Hepatocyte (in vitro differentiated cells): ENCODE measurements around the gene TMEM25. TPM values are rescaled to one million over a fixed set of nuclear protein-coding genes. Genes with fewer than 3 reads are reported as not detected.

Experiments
- DNase-seq: peaks from one replicate; pipeline ENCODE4 v3.0.0-alpha.2; 2016; ENCODE audit warnings: low spot score
- H2AFZ ChIP-seq: fragments of 200-600 bp; sonication (generic); 2 replicates; pipeline ENCODE4 v1.6.0; 2016; ENCODE audit warnings: antibody characterized with exemption, mild to moderate bottlenecking
- H3K27ac ChIP-seq: fragments of 200-600 bp; sonication (generic); 2 replicates; pipeline ENCODE4 v1.5.1; 2016; ENCODE audit warnings: mild to moderate bottlenecking
- H3K27me3 ChIP-seq: fragments of 200-600 bp; sonication (generic); 2 replicates; pipeline ENCODE4 v1.6.1; 2016
- H3K36me3 ChIP-seq: fragments of 200-600 bp; sonication (generic); replicated peaks from 2 replicates; pipeline ENCODE4 v1.5.1; 2016; ENCODE audit warnings: low read depth; ENCODE audit not compliant: insufficient read depth
- H3K4me1 ChIP-seq: fragments of 200-600 bp; sonication (generic); 2 replicates; pipeline ENCODE4 v1.5.1; 2016; ENCODE audit warnings: mild to moderate bottlenecking, moderate library complexity; ENCODE audit not compliant: insufficient read depth
- H3K4me2 ChIP-seq: fragments of 200-600 bp; sonication (generic); 2 replicates; pipeline ENCODE4 v1.6.0; 2016
- H3K4me3 ChIP-seq: fragments of 200-600 bp; sonication (generic); 2 replicates; pipeline ENCODE4 v1.5.1; 2016; ENCODE audit warnings: mild to moderate bottlenecking
- H3K79me2 ChIP-seq: fragments of 200-600 bp; sonication (generic); 2 replicates; pipeline ENCODE4 v1.6.0; 2017; ENCODE audit warnings: mild to moderate bottlenecking
- H3K9me2 ChIP-seq: fragments of 200-600 bp; sonication (generic); replicated peaks from 2 replicates; pipeline ENCODE4 v1.6.0; 2017; ENCODE audit warnings: mild to moderate bottlenecking; ENCODE audit not compliant: insufficient read depth
- H3K9me3 ChIP-seq: fragments of 200-600 bp; sonication (generic); 2 replicates; pipeline ENCODE4 v1.5.1; 2016; ENCODE audit warnings: low read depth, mild to moderate bottlenecking
- H4K20me1 ChIP-seq: fragments of 200-600 bp; sonication (generic); 2 replicates; pipeline ENCODE4 v1.6.0; 2016; ENCODE audit warnings: mild to moderate bottlenecking; ENCODE audit not compliant: insufficient read depth, poor library complexity, severe bottlenecking
- EZH2 ChIP-seq: fragments of 200-600 bp; sonication (generic); IDR thresholded peaks from 2 replicates; pipeline ENCODE4 v1.6.1; 2016; ENCODE audit warnings: antibody characterized with exemption, mild to moderate bottlenecking, borderline replicate concordance
- EZH2phosphoT487 ChIP-seq: fragments of 200-600 bp; sonication (generic); IDR thresholded peaks from one replicate; pipeline ENCODE4 v1.6.1; 2018; ENCODE audit warnings: antibody characterized with exemption, mild to moderate bottlenecking, low read depth, moderate library complexity; ENCODE audit not compliant: unreplicated experiment, severe bottlenecking
- WGBS: methylation state at CpG from one replicate; pipeline ENCODE4 v1.1.6; 2016; ENCODE audit warnings: low lambda C conversion rate; ENCODE audit errors: missing lambda C conversion rate; 5-methylcytosine and 5-hydroxymethylcytosine counted together
- polyA plus RNA-seq: library from polyadenylated mRNA; unstranded; fragments of >200 nt; fragmentation: Nextera tagmentation; extraction: Ambion mirVana; gene quantifications from 2 replicates; pipeline ENCODE4 v1.2.1, GENCODE V29; 2016
- total RNA-seq: library from RNA; depleted of rRNA; stranded (reverse); fragments of >200 nt; gene quantifications from 2 replicates; pipeline ENCODE4 v1.2.3, GENCODE V29; 2014
- TF ChIP-seq, protein P1 (sequence below): fragments of 200-600 bp; sonication (generic); IDR thresholded peaks from 2 replicates; pipeline ENCODE4 v1.5.1; 2016; ENCODE audit warnings: antibody characterized with exemption, mild to moderate bottlenecking; ENCODE audit not compliant: poor library complexity

The TMEM25 gene
- total and polyA plus RNA-seq, 2 experiments from 2014 or later: 32.3 to 42.9 TPM

DNA sequence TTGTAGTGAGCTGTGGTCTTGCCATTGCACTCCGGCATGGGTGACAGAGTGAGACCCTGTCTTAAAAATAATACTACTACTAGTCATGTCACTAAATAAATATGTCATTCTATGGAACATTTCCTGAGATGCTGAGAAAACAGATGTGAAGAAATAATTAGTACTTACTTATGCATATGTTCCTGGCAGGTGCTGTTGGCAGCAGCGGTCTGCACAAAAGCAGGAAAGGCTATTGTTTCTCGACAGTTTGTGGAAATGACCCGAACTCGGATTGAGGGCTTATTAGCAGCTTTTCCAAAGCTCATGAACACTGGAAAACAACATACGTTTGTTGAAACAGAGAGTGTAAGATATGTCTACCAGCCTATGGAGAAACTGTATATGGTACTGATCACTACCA lies 50.1 kb downstream of the TMEM25 start:
- H3K79me2 ChIP-seq: peaks cover 98% of the 10 kb centered on the region

More for the DNA sequence above, 50.1 kb downstream of the TMEM25 start:
- no peaks in the 10 kb centered on the region for H3K9me2 ChIP-seq
- DNase-seq: no peak
- no peak overlapping the region for H3K27ac ChIP-seq
- H3K4me3 ChIP-seq: no peak overlapping the region
- 95% methylated on average over 6 of the region's 6 CpGs for WGBS
- TF ChIP-seq EZH2phosphoT487: no peak
- TF ChIP-seq, protein P1, sequence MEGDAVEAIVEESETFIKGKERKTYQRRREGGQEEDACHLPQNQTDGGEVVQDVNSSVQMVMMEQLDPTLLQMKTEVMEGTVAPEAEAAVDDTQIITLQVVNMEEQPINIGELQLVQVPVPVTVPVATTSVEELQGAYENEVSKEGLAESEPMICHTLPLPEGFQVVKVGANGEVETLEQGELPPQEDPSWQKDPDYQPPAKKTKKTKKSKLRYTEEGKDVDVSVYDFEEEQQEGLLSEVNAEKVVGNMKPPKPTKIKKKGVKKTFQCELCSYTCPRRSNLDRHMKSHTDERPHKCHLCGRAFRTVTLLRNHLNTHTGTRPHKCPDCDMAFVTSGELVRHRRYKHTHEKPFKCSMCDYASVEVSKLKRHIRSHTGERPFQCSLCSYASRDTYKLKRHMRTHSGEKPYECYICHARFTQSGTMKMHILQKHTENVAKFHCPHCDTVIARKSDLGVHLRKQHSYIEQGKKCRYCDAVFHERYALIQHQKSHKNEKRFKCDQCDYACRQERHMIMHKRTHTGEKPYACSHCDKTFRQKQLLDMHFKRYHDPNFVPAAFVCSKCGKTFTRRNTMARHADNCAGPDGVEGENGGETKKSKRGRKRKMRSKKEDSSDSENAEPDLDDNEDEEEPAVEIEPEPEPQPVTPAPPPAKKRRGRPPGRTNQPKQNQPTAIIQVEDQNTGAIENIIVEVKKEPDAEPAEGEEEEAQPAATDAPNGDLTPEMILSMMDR: no peak
- TF ChIP-seq EZH2: no peak
- H3K4me1 ChIP-seq: no peaks in the 10 kb centered on the region
- peaks cover 87% of the 10 kb centered on the region for H4K20me1 ChIP-seq
- H3K27me3 ChIP-seq: no peaks in the 10 kb centered on the region
- peaks cover 5% of the 10 kb centered on the region for H3K36me3 ChIP-seq
- no peak overlapping the region for H2AFZ ChIP-seq
- H3K9me3 ChIP-seq: no peaks in the 10 kb centered on the region
- H3K4me2 ChIP-seq: no peak overlapping the region

Other genes starting within 250 kb of the TMEM25 start
- not detected in 2 replicates for gene CD3E, start 226.5 kb upstream of the TMEM25 start, total RNA-seq
- not detected in 2 replicates for gene CD3E, start 226.5 kb upstream of the TMEM25 start, polyA plus RNA-seq
- gene CD3D, start 188.5 kb upstream of the TMEM25 start, total RNA-seq: 0.92 and 2.3 TPM in 2 replicates
- gene CD3D, start 188.5 kb upstream of the TMEM25 start, polyA plus RNA-seq: 1.8 and 3.6 TPM in 2 replicates
- 0.50 and 1.1 TPM in 2 replicates for gene CD3G, start 186.8 kb upstream of the TMEM25 start, total RNA-seq
- 0.11 and 0.60 TPM in 2 replicates for gene CD3G, start 186.8 kb upstream of the TMEM25 start, polyA plus RNA-seq
- 57.5 and 61.5 TPM in 2 replicates for gene UBE4A, start 171.6 kb upstream of the TMEM25 start, total RNA-seq
- gene UBE4A, start 171.6 kb upstream of the TMEM25 start, polyA plus RNA-seq: 19.7 and 22.4 TPM in 2 replicates
- 64.7 and 68.1 TPM in 2 replicates for gene ATP5MG, start 129.6 kb upstream of the TMEM25 start, total RNA-seq
- gene ATP5MG, start 129.6 kb upstream of the TMEM25 start, polyA plus RNA-seq: 431 and 471 TPM in 2 replicates
- 29.1 and 30.6 TPM in 2 replicates for gene KMT2A, start 94.7 kb upstream of the TMEM25 start, total RNA-seq
- gene KMT2A, start 94.7 kb upstream of the TMEM25 start, polyA plus RNA-seq: 23.0 and 25.9 TPM in 2 replicates
- gene TTC36, start 3.7 kb upstream of the TMEM25 start, total RNA-seq: 1.9 and 4.9 TPM in 2 replicates
- 2.1 and 3.1 TPM in 2 replicates for gene TTC36, start 3.7 kb upstream of the TMEM25 start, polyA plus RNA-seq
- 20.6 and 21.0 TPM in 2 replicates for gene IFT46, start 34.7 kb downstream of the TMEM25 start, total RNA-seq
- 12.3 and 12.6 TPM in 2 replicates for gene IFT46, start 34.7 kb downstream of the TMEM25 start, polyA plus RNA-seq
- 177 and 190 TPM in 2 replicates for gene ARCN1, start 41.2 kb downstream of the TMEM25 start, total RNA-seq
- gene ARCN1, start 41.2 kb downstream of the TMEM25 start, polyA plus RNA-seq: 166 and 194 TPM in 2 replicates
- gene PHLDB1, start 76.4 kb downstream of the TMEM25 start, total RNA-seq: 45.8 and 51.8 TPM in 2 replicates
- gene PHLDB1, start 76.4 kb downstream of the TMEM25 start, polyA plus RNA-seq: 71.1 and 73.0 TPM in 2 replicates
- 6.6 and 10.2 TPM in 2 replicates for gene TREH, start 148.5 kb downstream of the TMEM25 start, total RNA-seq
- gene TREH, start 148.5 kb downstream of the TMEM25 start, polyA plus RNA-seq: 10.7 and 15.1 TPM in 2 replicates